ENCODE data around the gene FBXL7. TPM values are rescaled to one million over a fixed set of nuclear protein-coding genes. Genes with fewer than 3 reads are reported as not detected.

Gene FBXL7
- total and polyA plus RNA-seq, 9 of the 15 experiments (the other 6 are each of a cell fraction or from before 2014, with no cell fraction given), result 0.04 to 0.08 TPM; not detected in 7

GRCh38 chr5:15487228-15487627, 12.8 kb upstream of the FBXL7 start:
- no peaks in the 10 kb centered on the region for H3K79me2 ChIP-seq (ENCODE audit: control insufficient read depth, insufficient read depth, low read length)
- H3K9me1 ChIP-seq (ENCODE audit: control insufficient read depth, insufficient read depth, low read length), result no peaks in the 10 kb centered on the region
- H3K4me3 ChIP-seq, result no peak overlapping the region
- ChIA-PET CTCF (ENCODE audit: low intra/inter-chr PET ratio) (no interaction called here), POLR2A (no interaction called here)
- H3K27ac ChIP-seq (ENCODE audit: extremely low read depth, low read depth, low read length), result no peak overlapping the region
- BruUV-seq (replicated peaks), result no TSS peak
- no peak for TF ChIP-seq DMBX1 (CRISPR knock-in tag; IDR thresholded peaks at IDR 0.05; ENCODE audit: borderline replicate concordance)
- TF ChIP-seq ZNF184 (CRISPR knock-in tag; IDR thresholded peaks at IDR 0.05), result no peak
- no peak for TF ChIP-seq TSC22D4 (tag; IDR thresholded peaks at IDR 0.05)
- no peak for TF ChIP-seq HLTF (IDR thresholded peaks at IDR 0.05)
- no peak for TF ChIP-seq ZBTB1 (CRISPR knock-in tag; IDR thresholded peaks at IDR 0.05; ENCODE audit: borderline replicate concordance, low read depth)
- TF ChIP-seq ZEB2 (IDR thresholded peaks at IDR 0.05), result no peak
- no peak for TF ChIP-seq MEIS2 (IDR thresholded peaks at IDR 0.05; ENCODE audit: partially characterized antibody)
- no peak for TF ChIP-seq CTCFL (IDR thresholded peaks at IDR 0.05; ENCODE audit: borderline replicate concordance, insufficient read depth, low read depth, low read length, poor library complexity, severe bottlenecking)
- no peak for TF ChIP-seq DACH1 (IDR thresholded peaks at IDR 0.05; ENCODE audit: partially characterized antibody)
- TF ChIP-seq SOX6 (IDR thresholded peaks at IDR 0.05), result no peak
- TF ChIP-seq CBFB (CRISPR knock-in tag; IDR thresholded peaks at IDR 0.05), result no peak
- TF ChIP-seq RNF2 (IDR thresholded peaks at IDR 0.05), result no peak
- no peak for TF ChIP-seq SMAD4 (CRISPR knock-in tag; conservative IDR thresholded peaks at IDR 0.05)
- TF ChIP-seq LARP7 (IDR thresholded peaks at IDR 0.05), result no peak
- TF ChIP-seq FOXJ3 (CRISPR knock-in tag; IDR thresholded peaks at IDR 0.05), result no peak
- TF ChIP-seq NCOA2 (IDR thresholded peaks at IDR 0.05; ENCODE audit: partially characterized antibody in 2 of 2), result no peak
- no peak for TF ChIP-seq NELFE (IDR thresholded peaks at IDR 0.05; ENCODE audit: insufficient read depth, insufficient read length)
- TF ChIP-seq CCAR2 (IDR thresholded peaks at IDR 0.05; ENCODE audit: low read depth, low read length), result no peak
- no peak for TF ChIP-seq SP2 (IDR thresholded peaks at IDR 0.05; ENCODE audit: extremely low read depth, low read depth, low read length, poor library complexity, severe bottlenecking)
- WGBS (ENCODE audit: insufficient coverage, low coverage, missing lambda C conversion rate), result 0% methylated on average over 2 of the region's 2 CpGs
- no peak overlapping the region for H3K4me2 ChIP-seq (ENCODE audit: insufficient read depth, low read length)
- no peak overlapping the region for H3K9ac ChIP-seq (ENCODE audit: insufficient read depth in 1 of 2, low read depth in 2 of 2, low read length in 2 of 2)
- ATAC-seq (no peak), DNase-seq (ENCODE audit: extremely low read depth in 1 of 4, low spot score in 3 of 4) (no peak), FAIRE-seq (no peak)
- H3K36me3 ChIP-seq (ENCODE audit: control insufficient read depth, insufficient read depth, low read length), result no peaks in the 10 kb centered on the region
- no peak overlapping the region for H2AFZ ChIP-seq (ENCODE audit: low read depth, low read length)
- in situ Hi-C loops (cut with MboI) (no loop called here), intact Hi-C loops (cut with micrococcal nuclease) (no loop called here)
- H3K9me3 ChIP-seq (replicated peaks; ENCODE audit: control insufficient read depth, insufficient read depth, low read depth, low read length), result no peaks in the 10 kb centered on the region
- no peaks in the 10 kb centered on the region for H3K4me1 ChIP-seq (replicated peaks in 1 of 2; ENCODE audit: control insufficient read depth in 2 of 2, insufficient read depth in 2 of 2, low read length in 2 of 2)
- H3K27me3 ChIP-seq (ENCODE audit: control insufficient read depth in 2 of 2, insufficient read depth in 2 of 2, low read length in 2 of 2), result no peaks in the 10 kb centered on the region
- H4K20me1 ChIP-seq (replicated peaks; ENCODE audit: control insufficient read depth, insufficient read depth, low read length), result no peaks in the 10 kb centered on the region

Measured in K562 (cell line).